Mucosa of stomach (tissue), 1 donor: Measurements from ENCODE around the gene USP47.

Experiments used
- H3K27me3 ChIP-seq: one replicate; pipeline ENCODE4 v1.7.0; 2013; ENCODE audit warnings: mild to moderate bottlenecking, low read length; ENCODE audit not compliant: control insufficient read depth, insufficient read depth
- H3K36me3 ChIP-seq: one replicate; pipeline ENCODE4 v1.7.0; 2013; ENCODE audit warnings: low read length; ENCODE audit not compliant: control insufficient read depth, insufficient read depth
- H3K4me1 ChIP-seq: one replicate; pipeline ENCODE4 v1.7.0; 2013; ENCODE audit warnings: mild to moderate bottlenecking, low read length; ENCODE audit not compliant: control insufficient read depth, insufficient read depth
- H3K4me3 ChIP-seq: one replicate; pipeline ENCODE4 v1.7.0; 2013; ENCODE audit warnings: low read length
- H3K9ac ChIP-seq: one replicate; pipeline ENCODE4 v1.7.0; 2013; ENCODE audit warnings: mild to moderate bottlenecking, low read length, moderate library complexity
- H3K9me3 ChIP-seq: one replicate; pipeline ENCODE4 v1.7.0; 2013; ENCODE audit warnings: mild to moderate bottlenecking, low read length, moderate library complexity; ENCODE audit not compliant: control insufficient read depth
- donor health status: Pancreatic carcinoma.

Gene USP47

DNA sequence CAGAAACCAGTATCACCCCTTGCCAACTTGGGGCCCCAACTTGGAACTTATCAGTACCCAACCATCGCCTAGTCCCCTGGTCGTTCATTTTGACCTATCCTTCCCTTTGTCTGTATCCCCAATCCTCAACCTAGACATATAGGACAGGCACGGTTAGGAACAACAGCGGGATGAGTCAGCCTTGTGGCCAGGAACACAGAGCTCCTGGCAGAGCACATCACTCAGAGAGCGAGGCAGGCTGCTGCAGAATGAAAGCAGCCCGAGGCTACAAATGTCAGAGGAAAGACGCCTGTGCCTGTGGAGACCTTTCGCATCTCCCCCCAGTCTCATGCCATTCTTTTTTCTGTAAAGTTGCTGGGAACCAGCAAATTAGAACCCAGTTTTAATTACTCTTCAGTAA, 152.1 kb downstream of the USP47 start:
- Histone ChIP-seq H3K27me3 (no peaks in the 10 kb centered on the region), H3K4me3 (no peak overlapping the region), H3K9me3 (no peaks in the 10 kb centered on the region), H3K9ac (no peak overlapping the region), H3K4me1 (peaks cover 29% of the 10 kb centered on the region), H3K36me3 (no peaks in the 10 kb centered on the region)

- Histone ChIP-seq H3K9ac (no peak overlapping the region), H3K4me1 (peaks cover 29% of the 10 kb centered on the region), H3K27me3 (no peaks in the 10 kb centered on the region), H3K36me3 (no peaks in the 10 kb centered on the region), H3K9me3 (no peaks in the 10 kb centered on the region), H3K4me3 (no peak overlapping the region)
These were observed 153.8 kb downstream of the USP47 start for GRCh38 chr11:11995601-11996000.

- Histone ChIP-seq H3K27me3 (no peaks in the 10 kb centered on the region), H3K9me3 (no peaks in the 10 kb centered on the region), H3K4me1 (peaks cover 28% of the 10 kb centered on the region), H3K4me3 (no peak overlapping the region), H3K9ac (no peak overlapping the region), H3K36me3 (no peaks in the 10 kb centered on the region)
These were observed 154.7 kb downstream of the USP47 start for GRCh38 chr11:11996321-11997048.

- no peaks in the 10 kb centered on the region for H3K27me3 ChIP-seq
- H3K9ac ChIP-seq = no peak overlapping the region
- peaks cover 23% of the 10 kb centered on the region for H3K4me1 ChIP-seq
- no peaks in the 10 kb centered on the region for H3K36me3 ChIP-seq
- no peaks in the 10 kb centered on the region for H3K9me3 ChIP-seq
- H3K4me3 ChIP-seq = no peak overlapping the region
These were observed 155.2 kb downstream of the USP47 start for GRCh38 chr11:11997049-11997322.

GRCh38 chr11:11998091-11998781, 156.5 kb downstream of the USP47 start:
- H3K9me3 ChIP-seq = no peaks in the 10 kb centered on the region
- H3K4me3 ChIP-seq = no peak overlapping the region
- H3K9ac ChIP-seq = peak overlapping the region; percentile 0
- H3K27me3 ChIP-seq = no peaks in the 10 kb centered on the region
- no peaks in the 10 kb centered on the region for H3K36me3 ChIP-seq
- peaks cover 16% of the 10 kb centered on the region for H3K4me1 ChIP-seq

GRCh38 chr11:12001186-12001585, 159.4 kb downstream of the USP47 start:
- Histone ChIP-seq H3K4me1 (peaks cover 7% of the 10 kb centered on the region), H3K4me3 (no peak overlapping the region), H3K9ac (no peak overlapping the region), H3K9me3 (no peaks in the 10 kb centered on the region), H3K27me3 (no peaks in the 10 kb centered on the region), H3K36me3 (no peaks in the 10 kb centered on the region)

DNA sequence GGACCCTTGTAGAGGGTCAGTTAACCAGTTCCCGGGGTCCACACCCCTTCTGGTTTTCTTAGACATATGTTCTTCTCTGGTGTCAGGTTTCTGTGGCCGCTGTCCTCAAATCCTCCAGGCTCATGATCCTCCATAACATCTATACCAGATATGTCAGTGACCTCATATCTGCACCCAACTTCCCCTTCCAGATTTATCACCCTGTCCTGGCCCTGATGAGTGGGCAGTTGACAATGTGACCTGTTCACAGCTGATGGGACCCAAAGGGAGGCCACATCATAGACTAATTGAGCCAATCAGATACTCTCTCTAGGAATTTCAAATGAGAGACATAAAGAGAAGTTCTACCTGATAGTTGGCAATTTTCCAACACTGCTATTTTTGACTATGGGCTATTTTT, 161.6 kb downstream of the USP47 start:
- peaks cover 7% of the 10 kb centered on the region for H3K27me3 ChIP-seq

GRCh38 chr11:12003815-12004214, 162.0 kb downstream of the USP47 start:
- Histone ChIP-seq H3K27me3 (peaks cover 7% of the 10 kb centered on the region), H3K4me1 (peaks cover 10% of the 10 kb centered on the region), H3K4me3 (no peak overlapping the region), H3K9me3 (no peaks in the 10 kb centered on the region), H3K9ac (no peak overlapping the region), H3K36me3 (no peaks in the 10 kb centered on the region)

More for the DNA sequence above, 161.6 kb downstream of the USP47 start:
- Histone ChIP-seq H3K36me3 (no peaks in the 10 kb centered on the region), H3K9ac (no peak overlapping the region), H3K4me1 (peaks cover 11% of the 10 kb centered on the region), H3K4me3 (no peak overlapping the region), H3K9me3 (no peaks in the 10 kb centered on the region)

GRCh38 chr11:12005061-12005460, 163.3 kb downstream of the USP47 start:
- H3K36me3 ChIP-seq = no peaks in the 10 kb centered on the region
- H3K4me1 ChIP-seq = peaks cover 10% of the 10 kb centered on the region
- no peak overlapping the region for H3K9ac ChIP-seq
- no peaks in the 10 kb centered on the region for H3K9me3 ChIP-seq
- peaks cover 7% of the 10 kb centered on the region for H3K27me3 ChIP-seq
- no peak overlapping the region for H3K4me3 ChIP-seq

GRCh38 chr11:12005476-12005875, 163.7 kb downstream of the USP47 start:
- no peak overlapping the region for H3K9ac ChIP-seq

DNA sequence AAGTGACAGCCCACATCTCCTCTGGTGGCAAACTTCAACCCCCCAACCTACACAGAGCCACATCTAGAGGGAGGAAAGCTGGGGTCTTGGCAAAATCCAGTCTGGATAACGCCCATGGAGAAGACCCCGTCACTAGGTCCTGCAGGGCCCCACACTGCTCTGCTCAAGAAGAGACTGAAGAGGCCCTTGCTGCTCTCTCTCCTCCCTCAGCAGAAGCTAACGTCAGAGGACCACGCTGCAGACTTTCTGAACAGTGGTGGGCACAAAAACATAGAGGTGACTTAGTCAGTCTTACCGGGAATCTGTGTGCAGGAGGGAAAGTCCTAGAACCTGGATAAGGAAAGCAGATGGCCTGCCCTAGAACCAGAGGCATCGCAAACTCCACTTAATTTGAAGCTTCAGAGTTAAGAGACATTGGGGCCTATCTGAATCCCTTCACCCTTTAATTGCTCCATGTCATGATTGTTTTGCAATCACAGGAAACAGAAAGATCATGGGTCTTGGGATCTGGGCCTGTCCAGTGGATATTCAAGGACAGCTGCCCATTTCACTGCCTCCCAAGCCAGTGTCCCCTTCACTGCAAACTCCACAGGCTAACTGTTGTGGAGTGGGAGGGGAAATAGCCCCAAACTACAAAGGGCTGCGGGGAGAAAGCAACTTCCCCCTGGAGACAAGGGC, 164.9 kb downstream of the USP47 start:
- H3K9ac ChIP-seq = no peak overlapping the region
- H3K9me3 ChIP-seq = no peaks in the 10 kb centered on the region
- no peak overlapping the region for H3K4me3 ChIP-seq
- H3K27me3 ChIP-seq = peaks cover 7% of the 10 kb centered on the region
- no peaks in the 10 kb centered on the region for H3K36me3 ChIP-seq
- peaks cover 10% of the 10 kb centered on the region for H3K4me1 ChIP-seq

More at GRCh38 chr11:12005476-12005875, 163.7 kb downstream of the USP47 start:
- Histone ChIP-seq H3K4me1 (peaks cover 10% of the 10 kb centered on the region), H3K27me3 (peaks cover 7% of the 10 kb centered on the region), H3K9me3 (no peaks in the 10 kb centered on the region), H3K4me3 (no peak overlapping the region), H3K36me3 (no peaks in the 10 kb centered on the region)

- no peak overlapping the region for H3K4me3 ChIP-seq
- H3K4me1 ChIP-seq = peaks cover 10% of the 10 kb centered on the region
- H3K36me3 ChIP-seq = no peaks in the 10 kb centered on the region
- H3K9ac ChIP-seq = no peak overlapping the region
- H3K9me3 ChIP-seq = no peaks in the 10 kb centered on the region
- H3K27me3 ChIP-seq = peaks cover 7% of the 10 kb centered on the region
These were observed 165.4 kb downstream of the USP47 start for GRCh38 chr11:12007230-12007593.
